Activated CD4-positive, alpha-beta T cell treated with anti-CD3 and anti-CD28 coated beads, Interleukin-2, amount 50 U/mL, for 16 hours (primary cell): ENCODE measurements around the gene TMEM198.
A peak's percentile ranks its signal among the peaks of the same experiment; 100 is the strongest.

Source experiments
- DNase-seq: peaks from one replicate; pipeline ENCODE4 v3.0.0-alpha.2; 2020

The TMEM198 gene

DNA sequence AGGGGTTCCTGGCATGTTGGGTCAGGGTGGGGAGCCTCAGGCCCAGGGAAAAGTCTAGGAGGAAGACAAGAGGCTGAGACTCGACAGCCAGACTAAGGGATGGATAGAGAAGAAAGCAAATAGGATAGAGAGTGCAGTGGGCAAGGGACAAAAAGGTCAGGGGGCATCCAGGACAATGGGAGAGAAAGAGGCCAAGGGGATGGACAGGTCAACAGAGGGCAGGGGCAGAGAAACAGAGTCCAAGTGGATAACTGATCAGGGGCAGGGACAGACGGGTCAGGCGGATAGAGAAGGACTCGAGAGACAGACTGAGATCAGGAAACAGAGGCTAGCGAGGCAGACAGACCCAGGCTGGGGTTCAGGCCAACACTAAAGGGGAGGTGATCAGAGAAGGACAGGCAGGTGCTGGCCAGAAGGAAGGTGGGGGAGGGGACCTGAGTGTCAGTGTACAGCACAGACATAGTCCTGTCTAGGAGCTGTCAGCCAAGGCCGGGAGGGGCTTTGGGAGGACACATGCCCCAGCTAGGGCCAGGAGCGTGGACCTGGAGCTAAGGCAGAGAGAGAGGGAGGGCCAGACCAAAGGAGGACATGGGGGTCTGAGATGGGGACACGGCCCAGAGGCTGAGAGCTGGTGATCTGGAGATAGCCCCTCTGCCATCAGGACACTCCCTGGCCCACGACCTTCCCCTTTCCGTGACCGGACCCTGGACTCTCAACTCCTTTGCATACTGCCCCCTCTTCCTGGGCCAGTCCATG, 17.3 kb upstream of the TMEM198 start:
- DNase-seq, result no peak

GRCh38 chr2:219527076-219527394, 16.8 kb upstream of the TMEM198 start:
- DNase-seq, result no peak

GRCh38 chr2:219527472-219527871, 16.4 kb upstream of the TMEM198 start:
- no peak for DNase-seq

- peak; percentile 85 for DNase-seq
Measured at GRCh38 chr2:219530048-219530963, 13.5 kb upstream of the TMEM198 start.

DNA sequence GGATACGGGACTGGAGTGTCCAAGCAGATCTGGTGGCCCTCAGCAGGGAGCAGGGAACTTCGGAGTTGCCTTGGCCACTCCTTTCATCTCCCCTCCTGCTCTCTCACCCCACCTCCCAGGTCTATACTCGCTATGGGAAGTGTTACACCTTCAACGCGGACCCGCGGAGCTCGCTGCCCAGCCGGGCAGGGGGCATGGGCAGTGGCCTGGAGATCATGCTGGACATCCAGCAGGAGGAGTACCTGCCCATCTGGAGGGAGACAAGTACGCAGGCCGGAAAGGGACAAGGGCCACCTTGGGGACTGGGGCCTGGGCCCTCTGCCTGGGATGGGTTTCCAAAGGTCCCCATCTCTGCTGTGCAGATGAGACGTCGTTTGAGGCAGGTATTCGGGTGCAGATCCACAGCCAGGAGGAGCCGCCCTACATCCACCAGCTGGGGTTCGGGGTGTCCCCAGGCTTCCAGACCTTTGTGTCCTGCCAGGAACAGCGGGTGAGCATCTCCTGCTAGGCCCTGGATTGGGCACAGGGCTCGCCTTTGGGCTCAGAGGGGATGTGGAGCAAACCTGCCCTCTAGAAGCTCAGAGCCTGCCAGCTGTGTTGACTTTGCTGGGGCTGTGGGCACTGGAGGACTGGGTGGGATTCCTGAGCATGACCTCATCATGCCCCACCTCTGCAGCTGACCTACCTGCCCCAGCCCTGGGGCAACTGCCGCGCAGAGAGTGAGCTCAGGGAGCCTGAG, 12.0 kb upstream of the TMEM198 start:
- DNase-seq, result no peak

GRCh38 chr2:219532378-219532649, 11.5 kb upstream of the TMEM198 start:
- no peak for DNase-seq

DNA sequence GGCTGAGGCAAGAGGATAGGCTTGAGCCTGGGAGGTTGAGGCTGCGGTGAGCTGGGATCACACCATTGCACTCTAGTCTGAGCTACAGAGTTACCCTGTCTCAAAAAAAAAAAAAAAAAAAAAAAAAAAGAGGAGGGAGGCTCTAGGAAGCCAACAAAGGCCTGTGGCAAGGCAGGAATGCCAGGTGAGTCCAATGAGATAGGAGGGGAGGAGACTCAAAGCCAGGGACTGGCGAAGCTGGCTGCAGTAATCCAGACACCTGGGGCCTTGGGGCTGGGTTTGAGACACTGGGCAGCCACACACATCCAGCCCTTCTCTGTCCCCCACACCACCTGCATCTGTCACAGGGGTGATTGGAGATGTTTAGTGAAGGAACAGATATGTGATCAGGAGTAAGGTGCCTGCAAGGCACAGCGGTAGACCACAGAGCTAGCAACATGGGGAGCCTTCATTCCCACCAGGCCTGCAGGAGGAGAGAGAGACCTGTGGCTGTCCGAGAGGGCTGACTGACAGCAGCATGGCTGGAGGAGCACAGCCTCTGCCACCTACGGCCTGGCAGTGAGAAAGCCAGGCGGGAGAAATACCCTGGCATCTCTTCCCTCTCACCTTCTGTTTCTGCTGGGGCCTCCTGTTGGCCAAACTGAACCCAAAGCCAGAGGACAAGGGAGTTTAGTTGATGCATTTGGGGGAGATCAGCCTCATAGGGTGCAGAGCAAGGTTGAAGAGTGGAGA, 9.7 kb upstream of the TMEM198 start:
- no peak for DNase-seq

DNA sequence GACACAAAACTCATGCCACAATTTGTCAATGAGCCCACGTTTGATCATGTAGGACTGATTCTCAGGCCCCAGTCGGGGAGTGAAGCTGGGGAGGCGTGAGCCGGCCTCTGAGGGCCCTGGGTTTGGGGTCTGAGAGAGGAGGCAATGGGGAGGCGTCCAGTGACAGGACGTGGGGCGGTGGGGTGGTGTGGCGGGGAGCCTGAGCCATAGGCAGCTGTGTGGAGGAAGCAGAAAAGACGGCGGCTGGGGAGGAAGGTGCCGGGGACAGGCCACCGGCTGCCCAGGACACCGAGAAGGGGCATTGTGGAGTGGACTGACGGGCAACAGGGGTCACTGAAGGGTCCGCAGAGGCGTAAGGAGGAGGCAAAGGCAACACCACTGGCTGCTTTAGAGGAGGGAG, 7.4 kb upstream of the TMEM198 start:
- no peak for DNase-seq

DNA sequence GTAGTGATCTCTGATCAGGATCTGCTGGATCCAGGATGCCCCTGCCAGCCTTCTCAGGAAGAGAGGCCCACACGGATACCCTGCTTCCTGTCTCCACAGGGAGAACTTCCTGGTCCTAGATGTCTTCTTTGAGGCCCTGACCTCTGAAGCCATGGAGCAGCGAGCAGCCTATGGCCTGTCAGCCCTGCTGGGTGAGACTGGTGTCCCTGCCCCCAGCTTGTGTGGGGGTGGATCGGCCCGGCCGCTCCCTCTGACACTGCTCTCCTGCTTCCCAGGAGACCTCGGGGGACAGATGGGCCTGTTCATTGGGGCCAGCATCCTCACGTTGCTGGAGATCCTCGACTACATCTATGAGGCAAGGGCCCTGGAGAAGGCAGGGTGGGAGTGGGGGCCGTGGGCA, 6.9 kb upstream of the TMEM198 start:
- no peak for DNase-seq

DNA sequence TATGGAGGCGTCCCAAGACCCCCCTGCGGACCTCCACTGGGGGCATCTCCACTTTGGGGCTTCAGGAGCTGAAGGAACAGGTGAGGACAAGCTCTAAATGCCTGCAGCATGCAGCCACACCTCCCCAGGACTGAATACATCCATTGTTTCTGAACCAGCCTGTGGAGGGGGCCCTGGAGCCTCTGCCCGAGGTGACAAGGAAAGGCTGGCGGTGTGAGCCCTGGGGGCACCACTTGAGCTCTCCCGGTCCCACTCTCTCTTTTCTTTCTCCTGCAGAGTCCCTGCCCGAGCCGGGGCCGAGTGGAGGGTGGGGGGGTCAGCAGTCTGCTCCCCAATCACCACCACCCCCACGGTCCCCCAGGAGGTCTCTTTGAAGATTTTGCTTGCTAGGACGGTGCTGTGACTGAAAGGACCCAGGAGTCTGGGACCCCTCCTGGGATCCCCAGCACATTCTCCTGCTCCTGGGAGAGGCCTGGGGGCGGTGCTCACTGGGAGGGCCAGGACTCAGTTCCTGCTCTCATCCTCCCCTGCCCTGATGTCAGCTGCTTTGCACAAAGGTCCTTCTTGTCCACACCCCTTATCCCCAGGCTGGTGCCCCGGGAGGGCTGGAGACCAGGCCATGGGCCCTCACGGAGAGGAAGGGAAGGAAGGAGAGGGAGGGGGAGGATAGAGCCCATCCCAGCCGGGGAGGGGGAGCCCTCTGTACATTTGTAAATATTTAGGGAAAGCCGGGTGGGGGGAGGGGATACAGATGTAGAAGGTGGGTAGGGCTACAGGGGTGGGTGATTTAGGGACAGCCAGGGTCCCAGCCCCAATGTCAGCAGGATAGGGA, 6.0 kb upstream of the TMEM198 start:
- no peak for DNase-seq

GRCh38 chr2:219538504-219538951, 5.3 kb upstream of the TMEM198 start:
- no peak for DNase-seq

DNA sequence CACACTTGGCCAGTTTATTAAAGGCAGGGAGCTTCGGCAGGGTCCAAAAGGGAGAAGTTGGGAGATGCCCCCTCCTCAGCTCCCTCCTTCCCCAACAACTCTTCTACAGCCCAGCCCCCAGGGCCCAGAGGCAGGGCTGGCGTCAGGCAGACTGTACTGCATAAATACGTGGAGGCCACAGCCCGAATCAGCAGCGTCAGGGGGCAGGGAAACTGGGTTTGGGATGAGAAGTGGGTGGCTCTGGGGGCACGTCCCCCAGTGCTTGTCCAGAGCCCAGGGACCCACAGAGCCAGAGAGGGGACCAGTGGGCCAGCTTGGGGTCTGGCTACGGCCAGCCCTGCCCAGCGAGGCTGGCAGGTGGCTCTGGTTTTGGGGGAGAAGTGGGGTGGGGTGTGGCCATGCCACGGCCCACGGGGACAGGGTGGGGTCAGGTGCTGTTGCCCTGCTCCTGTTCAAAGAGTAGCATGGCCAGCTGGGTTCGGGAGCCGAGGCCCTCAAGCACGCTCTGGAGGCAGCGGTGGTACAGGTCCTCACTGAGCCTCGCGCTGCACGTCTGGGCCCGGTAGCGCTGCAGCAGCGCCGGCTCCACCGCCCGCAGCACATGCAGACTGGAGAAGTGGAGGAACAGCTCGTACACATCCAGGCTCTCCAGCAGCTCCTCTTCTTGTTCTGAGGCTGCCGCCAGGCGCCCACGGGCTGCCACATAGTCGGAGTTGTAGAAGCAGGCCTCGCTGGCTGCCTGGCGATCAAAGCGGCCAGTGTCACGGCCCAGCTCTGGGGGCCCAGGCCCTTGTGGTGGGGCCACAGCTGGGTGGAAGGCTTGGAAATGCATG, 4.7 kb upstream of the TMEM198 start:
- no peak for DNase-seq

GRCh38 chr2:219539926-219540678, 3.7 kb upstream of the TMEM198 start:
- no peak for DNase-seq

- DNase-seq, result no peak
Measured at GRCh38 chr2:219540784-219541504, 2.9 kb upstream of the TMEM198 start.

DNA sequence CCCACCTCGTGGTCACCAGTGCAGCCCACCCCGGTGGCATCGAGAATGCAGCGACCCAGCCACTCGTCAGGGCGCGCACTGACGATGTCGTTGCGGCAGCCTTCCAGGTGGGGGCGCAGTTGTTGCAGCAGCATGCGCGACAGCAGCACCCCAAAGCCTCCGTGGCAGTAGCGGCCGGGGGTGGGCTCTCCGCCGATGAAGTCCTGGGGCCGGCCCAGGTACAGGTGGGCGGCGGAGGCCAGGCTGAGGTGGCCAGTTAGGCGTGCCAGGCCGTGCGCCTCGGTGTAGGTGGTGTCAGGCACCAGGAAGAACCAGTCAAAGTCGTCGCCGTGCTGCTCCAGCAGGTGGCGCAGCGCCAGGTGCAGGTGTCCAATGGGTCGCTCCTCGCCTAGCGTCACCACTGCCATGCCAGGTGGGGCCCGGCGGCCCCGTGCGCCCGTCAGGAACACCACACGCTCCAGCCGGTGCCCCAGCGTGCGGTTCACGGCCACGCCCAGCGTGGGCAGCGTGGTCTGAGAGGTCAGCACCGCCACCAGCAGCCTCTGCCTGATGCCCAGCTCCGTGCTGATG, 2.1 kb upstream of the TMEM198 start:
- peak; percentile 90 for DNase-seq

DNA sequence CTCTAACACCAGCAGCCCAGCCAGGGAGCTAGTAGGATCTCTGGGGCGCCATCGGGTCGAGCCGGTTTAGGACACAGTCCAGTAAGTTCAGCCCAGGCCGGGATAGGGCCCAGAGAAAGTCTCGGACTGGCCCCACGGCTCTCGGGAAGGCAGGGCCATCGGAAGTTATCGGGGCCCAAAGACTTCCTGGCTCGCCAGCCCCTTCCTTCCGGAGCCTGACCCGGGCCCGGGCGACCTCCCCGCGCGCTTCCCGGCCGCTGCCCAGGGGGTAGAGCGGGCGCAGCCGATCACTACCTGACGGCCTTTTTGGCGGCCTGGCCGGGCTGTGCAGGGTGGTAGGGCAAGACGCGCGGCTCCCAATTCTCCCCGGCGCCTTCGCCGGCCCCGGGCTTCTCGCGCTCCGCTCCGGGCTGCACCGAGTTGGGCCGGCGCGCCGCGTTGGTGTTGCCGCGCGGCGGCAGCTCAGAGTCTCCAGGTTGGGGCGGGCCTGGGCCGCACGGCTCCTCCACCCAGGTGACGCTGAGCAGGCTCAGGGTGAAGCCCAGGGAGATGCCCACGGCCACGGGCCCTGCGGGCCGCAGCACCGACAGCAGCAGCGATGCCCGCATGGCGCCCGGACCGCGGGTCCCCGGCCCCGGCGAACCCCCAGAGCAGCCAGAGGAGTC, 765 bp upstream of the TMEM198 start:
- DNase-seq, result no peak

DNA sequence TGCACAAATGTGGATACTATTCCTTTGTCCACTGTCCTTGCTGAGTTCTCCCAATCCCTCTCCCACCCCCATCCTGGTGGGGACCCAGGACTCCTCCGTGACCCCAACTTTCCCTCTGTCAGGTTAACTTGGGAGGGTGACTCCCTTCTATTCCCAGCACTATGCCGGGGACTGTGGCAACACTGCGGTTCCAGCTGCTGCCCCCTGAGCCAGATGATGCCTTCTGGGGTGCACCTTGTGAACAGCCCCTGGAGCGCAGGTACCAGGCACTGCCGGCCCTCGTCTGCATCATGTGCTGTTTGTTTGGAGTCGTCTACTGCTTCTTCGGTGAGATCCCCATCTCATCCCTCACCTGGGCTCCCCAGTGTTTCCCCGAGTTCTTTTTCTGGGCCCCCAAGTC, 739 bp downstream of the TMEM198 start:
- DNase-seq, result no peak

DNA sequence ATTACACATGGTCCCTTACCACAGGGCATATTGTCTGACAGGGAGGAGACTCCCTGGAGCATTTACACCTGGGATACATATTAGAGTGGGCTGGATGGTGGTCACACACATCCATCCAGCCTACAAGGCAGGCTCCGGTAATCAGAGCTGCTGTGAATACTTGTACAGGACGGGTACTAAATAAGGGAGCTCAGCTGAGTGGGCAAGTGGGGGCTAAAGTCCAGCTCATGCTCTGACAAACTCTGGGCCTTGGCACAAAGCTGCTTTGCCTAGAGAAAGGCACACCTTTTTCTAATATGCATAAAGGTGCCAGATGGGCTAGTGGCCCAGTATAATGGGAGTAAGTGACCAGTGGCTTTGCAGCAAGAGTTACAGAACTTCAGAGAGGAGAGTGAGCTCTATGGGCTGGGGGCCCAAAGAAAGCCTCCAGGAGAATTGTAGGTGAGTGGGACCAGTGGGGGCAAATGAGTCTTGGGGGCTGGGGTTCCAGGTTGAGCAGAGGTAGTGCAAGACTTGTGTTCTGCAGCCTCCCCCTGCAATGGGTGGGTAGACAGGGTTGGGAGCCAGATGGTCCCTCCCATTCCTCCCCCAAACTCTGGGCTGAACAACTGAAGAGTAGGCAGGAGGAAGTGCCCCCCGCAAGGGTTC, 1.6 kb downstream of the TMEM198 start:
- no peak for DNase-seq
